Sigmoid colon (tissue), 7 donors: ENCODE measurements around the gene PEAK1. TPM values are rescaled to one million over a fixed set of nuclear protein-coding genes. Genes with fewer than 3 reads are reported as not detected.

ENCODE experiments used
- DNase-seq: peaks from one replicate; pipeline ENCODE4 v3.0.0-alpha.2; 2019
- H3K27ac ChIP-seq, 4 donors: fragments of 200-600 bp; sonication (generic); one replicate each; pipeline ENCODE4 v1.5.1; 2016 to 2019; ENCODE audit warnings: mild to moderate bottlenecking in 1 of 4
- H3K27me3 ChIP-seq, 3 donors: fragments of 200-600 bp; sonication (generic); one replicate each; pipeline ENCODE4 v1.5.1; 2019; ENCODE audit warnings: mild to moderate bottlenecking in 1 of 3
- H3K36me3 ChIP-seq, 4 donors: fragments of 200-600 bp; sonication (generic); one replicate each; pipeline ENCODE4 v1.5.1; 2016 to 2019
- H3K4me1 ChIP-seq, 4 donors: fragments of 200-600 bp; sonication (generic); one replicate each; pipeline ENCODE4 v1.5.1; 2017 to 2019
- H3K4me3 ChIP-seq, 4 donors: fragments of 200-600 bp; sonication (generic); one replicate each; pipeline ENCODE4 v1.5.1; 2017 to 2019; ENCODE audit warnings: mild to moderate bottlenecking in 2 of 4, moderate library complexity in 1 of 4
- H3K9me3 ChIP-seq, 4 donors: fragments of 200-600 bp in 3 of 4; sonication (generic) in 3 of 4; one replicate each; pipeline versions ENCODE4 v1.5.1 to v1.6.1; 2013 to 2019
- EP300 ChIP-seq, 4 donors: sonication (generic); formaldehyde crosslinking; IDR thresholded peaks; one replicate each; pipeline ENCODE4 v1.6.1; 2017; ENCODE audit warnings: antibody characterized with exemption in 4 of 4
- POLR2A ChIP-seq, 2 donors: fragments of 450-650 bp; IDR thresholded peaks; one replicate each; pipeline ENCODE4 v1.6.1; 2016; ENCODE audit warnings: antibody characterized with exemption in 2 of 2, mild to moderate bottlenecking in 2 of 2, moderate library complexity in 2 of 2
- POLR2AphosphoS5 ChIP-seq, 4 donors: sonication (generic); formaldehyde crosslinking; IDR thresholded peaks; one replicate each; pipeline ENCODE4 v1.6.1; 2017; ENCODE audit warnings: antibody characterized with exemption in 4 of 4
- WGBS, 2 donors: extraction: QIAGEN DNeasy Blood & Tissue Kit; methylation state at CpG; one replicate each; pipeline ENCODE4 v1.1.7; 2013; 5-methylcytosine and 5-hydroxymethylcytosine counted together
- intact Hi-C: fragments of 100-400 bp; cut with DNase I; formaldehyde crosslinking; loops from one replicate; pipeline ENCODE4 v1.15.1; 2023
- polyA plus RNA-seq, 3 donors: library from polyadenylated mRNA; stranded (reverse); fragments of 200-250 nt; gene quantifications; one replicate each; pipeline ENCODE4 v1.2.3, GENCODE V29; 2013
- total RNA-seq, 4 donors: library from RNA; depleted of rRNA; stranded (reverse); fragments of >200 nt; gene quantifications; one replicate each; pipeline ENCODE4 v1.1.0, GENCODE V29; 2016
- TF ChIP-seq, protein P1 (sequence below), 4 experiments: fragments of 450-650 bp in 3 of 4; fragments of 200-600 bp in 1 of 4; IDR thresholded peaks; one replicate each; pipeline ENCODE4 v1.5.1; 2016 to 2019; ENCODE audit warnings: antibody characterized with exemption in 4 of 4, mild to moderate bottlenecking in 3 of 4, moderate library complexity in 2 of 4
- donor health status: healthy with polysubstance abuse.
- donor health status: Bipolar disorder and iron deficiency.
- donor health status: healthy.

PEAK1 gene
- total and polyA plus RNA-seq, 7 donors = 3.5 to 59.8 (median 29.3) TPM

GRCh38 chr15:77107068-77107467 is 312.8 kb downstream of the PEAK1 start:
- no peaks in the 10 kb centered on the region for H3K27me3 ChIP-seq
- WGBS, 2 donors = 83 to 92% methylated on average over 2 of the region's 2 CpGs
- TF ChIP-seq POLR2AphosphoS5 (IDR thresholded peaks at IDR 0.05) (no peak), POLR2A (IDR thresholded peaks at IDR 0.05) (no peak), EP300 (IDR thresholded peaks at IDR 0.05) (no peak)
- TF ChIP-seq, protein P1, sequence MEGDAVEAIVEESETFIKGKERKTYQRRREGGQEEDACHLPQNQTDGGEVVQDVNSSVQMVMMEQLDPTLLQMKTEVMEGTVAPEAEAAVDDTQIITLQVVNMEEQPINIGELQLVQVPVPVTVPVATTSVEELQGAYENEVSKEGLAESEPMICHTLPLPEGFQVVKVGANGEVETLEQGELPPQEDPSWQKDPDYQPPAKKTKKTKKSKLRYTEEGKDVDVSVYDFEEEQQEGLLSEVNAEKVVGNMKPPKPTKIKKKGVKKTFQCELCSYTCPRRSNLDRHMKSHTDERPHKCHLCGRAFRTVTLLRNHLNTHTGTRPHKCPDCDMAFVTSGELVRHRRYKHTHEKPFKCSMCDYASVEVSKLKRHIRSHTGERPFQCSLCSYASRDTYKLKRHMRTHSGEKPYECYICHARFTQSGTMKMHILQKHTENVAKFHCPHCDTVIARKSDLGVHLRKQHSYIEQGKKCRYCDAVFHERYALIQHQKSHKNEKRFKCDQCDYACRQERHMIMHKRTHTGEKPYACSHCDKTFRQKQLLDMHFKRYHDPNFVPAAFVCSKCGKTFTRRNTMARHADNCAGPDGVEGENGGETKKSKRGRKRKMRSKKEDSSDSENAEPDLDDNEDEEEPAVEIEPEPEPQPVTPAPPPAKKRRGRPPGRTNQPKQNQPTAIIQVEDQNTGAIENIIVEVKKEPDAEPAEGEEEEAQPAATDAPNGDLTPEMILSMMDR (IDR thresholded peaks at IDR 0.05) = no peak
- DNase-seq = peak; percentile 74
- H3K4me1 ChIP-seq = peaks cover 0 to 16% (median 8%) of the 10 kb centered on the region in 4 donors
- H3K4me3 ChIP-seq = no peak overlapping the region
- H3K9me3 ChIP-seq = no peaks in the 10 kb centered on the region
- H3K36me3 ChIP-seq = no peaks in the 10 kb centered on the region
- H3K27ac ChIP-seq = peak overlapping the region in 3 of 4 donors; percentile 14 to 45 (median 30)
- intact Hi-C loops = no loop called here

- intact Hi-C loops = no loop called here
- WGBS, 2 donors = 87 to 93% methylated on average over 3 of the region's 3 CpGs
- H3K27me3 ChIP-seq = no peaks in the 10 kb centered on the region
- DNase-seq = no peak
- H3K4me1 ChIP-seq = peaks cover 0 to 16% (median 8%) of the 10 kb centered on the region in 4 donors
- TF ChIP-seq EP300 (IDR thresholded peaks at IDR 0.05) = no peak
- TF ChIP-seq POLR2AphosphoS5 (IDR thresholded peaks at IDR 0.05) = no peak
- TF ChIP-seq, protein P1 (IDR thresholded peaks at IDR 0.05) = no peak
- no peak for TF ChIP-seq POLR2A (IDR thresholded peaks at IDR 0.05)
- H3K36me3 ChIP-seq = no peaks in the 10 kb centered on the region
- H3K4me3 ChIP-seq = no peak overlapping the region
- H3K9me3 ChIP-seq = no peaks in the 10 kb centered on the region
- no peak overlapping the region for H3K27ac ChIP-seq
These were observed 315.7 kb downstream of the PEAK1 start for GRCh38 chr15:77104155-77104554.

- 84 to 89% methylated on average over 4 of the region's 4 CpGs for WGBS, 2 donors
- Histone ChIP-seq H3K27me3 (no peaks in the 10 kb centered on the region), H3K36me3 (no peaks in the 10 kb centered on the region), H3K4me3 (no peak overlapping the region), H3K9me3 (no peaks in the 10 kb centered on the region), H3K4me1 (no peaks in the 10 kb centered on the region), H3K27ac (no peak overlapping the region)
- no peak for TF ChIP-seq POLR2A (IDR thresholded peaks at IDR 0.05)
- TF ChIP-seq POLR2AphosphoS5 (IDR thresholded peaks at IDR 0.05) = no peak
- TF ChIP-seq, protein P1 (IDR thresholded peaks at IDR 0.05) = no peak
- TF ChIP-seq EP300 (IDR thresholded peaks at IDR 0.05) = no peak
- intact Hi-C loops = no loop called here
- no peak for DNase-seq
These were observed 320.0 kb downstream of the PEAK1 start for GRCh38 chr15:77099741-77100463.

DNA sequence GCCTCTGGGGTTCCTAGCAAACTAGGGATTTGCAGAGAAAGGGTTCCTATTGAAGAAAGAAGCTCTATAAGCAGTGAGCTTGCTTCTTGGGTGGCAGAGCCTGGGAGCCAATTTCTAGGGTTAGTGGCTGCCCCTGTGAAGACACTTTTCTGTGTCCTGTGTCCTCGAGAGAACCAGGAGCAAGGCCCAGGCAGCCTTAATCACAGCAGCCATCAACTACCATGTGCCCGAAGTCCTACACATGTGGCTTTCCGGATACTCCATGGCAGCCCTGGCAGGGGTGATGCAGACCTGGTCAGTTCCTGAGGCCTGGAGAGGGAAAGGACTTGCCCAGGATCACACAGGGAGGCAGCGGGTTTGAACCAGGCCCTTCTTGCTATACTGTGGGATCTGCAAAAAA is 321.3 kb downstream of the PEAK1 start:
- 95 to 97% methylated on average over 4 of the region's 4 CpGs for WGBS, 2 donors
- intact Hi-C loops = no loop called here
- Histone ChIP-seq H3K9me3 (no peaks in the 10 kb centered on the region), H3K27me3 (no peaks in the 10 kb centered on the region), H3K36me3 (no peaks in the 10 kb centered on the region), H3K27ac (no peak overlapping the region), H3K4me1 (no peaks in the 10 kb centered on the region), H3K4me3 (no peak overlapping the region)
- TF ChIP-seq, protein P1 (IDR thresholded peaks at IDR 0.05) = no peak
- TF ChIP-seq EP300 (IDR thresholded peaks at IDR 0.05) (no peak), POLR2AphosphoS5 (IDR thresholded peaks at IDR 0.05) (no peak), POLR2A (IDR thresholded peaks at IDR 0.05) (no peak)
- DNase-seq = no peak
